Right lobe of liver (tissue), 4 donors: Measurements from ENCODE around the gene BAIAP2.

Source experiments
- POLR2A ChIP-seq: fragments of 450-650 bp; IDR thresholded peaks from one replicate; pipeline ENCODE4 v1.6.1; 2017; ENCODE audit warnings: antibody characterized with exemption, mild to moderate bottlenecking
- TF ChIP-seq, protein P1 (sequence below), 4 donors: fragments of 200-600 bp in 3 of 4; fragments of 450-650 bp in 1 of 4; IDR thresholded peaks; one replicate each; pipeline versions ENCODE4 v1.5.1 to v1.8.0; 2016 to 2022; ENCODE audit warnings: antibody characterized with exemption in 4 of 4, mild to moderate bottlenecking in 2 of 4
- donor health status: DM: no; HTN: no; CAD: no.
- donor health status: DM: no; HTN: no; CAD: no.
- donor health status: DM: no; HTN: yes; CAD: no.

DNA sequence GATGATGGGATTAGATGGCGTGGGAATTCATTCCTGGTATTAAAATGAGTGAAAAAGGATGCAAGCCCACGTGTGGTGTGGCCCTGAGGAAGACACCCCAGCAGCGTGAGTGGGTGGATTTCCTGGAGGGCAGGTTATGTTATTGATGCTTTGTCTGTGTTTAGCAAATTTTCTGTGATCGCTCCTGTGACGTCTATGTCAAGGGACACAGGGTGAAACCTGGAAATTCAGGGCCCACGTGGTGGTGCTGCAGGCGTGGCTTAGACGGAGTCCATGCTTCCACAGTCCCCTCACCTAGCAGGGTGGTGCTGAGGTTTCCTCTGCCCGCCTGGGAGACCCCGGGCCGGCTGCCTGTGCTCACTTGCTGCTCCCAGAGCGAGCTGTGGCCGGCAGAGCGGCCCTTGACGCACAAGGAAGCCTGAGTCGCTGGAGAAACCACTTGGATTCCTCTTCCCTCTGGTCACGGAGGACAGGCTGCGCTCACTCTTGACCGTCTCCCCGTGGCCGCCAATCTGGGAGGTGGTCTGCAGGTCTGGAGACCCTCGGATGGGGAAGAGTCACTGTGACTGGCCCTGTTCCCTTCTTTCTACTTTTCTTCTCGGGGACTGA lies 23.4 kb downstream of the BAIAP2 start:
- TF ChIP-seq, protein P1, sequence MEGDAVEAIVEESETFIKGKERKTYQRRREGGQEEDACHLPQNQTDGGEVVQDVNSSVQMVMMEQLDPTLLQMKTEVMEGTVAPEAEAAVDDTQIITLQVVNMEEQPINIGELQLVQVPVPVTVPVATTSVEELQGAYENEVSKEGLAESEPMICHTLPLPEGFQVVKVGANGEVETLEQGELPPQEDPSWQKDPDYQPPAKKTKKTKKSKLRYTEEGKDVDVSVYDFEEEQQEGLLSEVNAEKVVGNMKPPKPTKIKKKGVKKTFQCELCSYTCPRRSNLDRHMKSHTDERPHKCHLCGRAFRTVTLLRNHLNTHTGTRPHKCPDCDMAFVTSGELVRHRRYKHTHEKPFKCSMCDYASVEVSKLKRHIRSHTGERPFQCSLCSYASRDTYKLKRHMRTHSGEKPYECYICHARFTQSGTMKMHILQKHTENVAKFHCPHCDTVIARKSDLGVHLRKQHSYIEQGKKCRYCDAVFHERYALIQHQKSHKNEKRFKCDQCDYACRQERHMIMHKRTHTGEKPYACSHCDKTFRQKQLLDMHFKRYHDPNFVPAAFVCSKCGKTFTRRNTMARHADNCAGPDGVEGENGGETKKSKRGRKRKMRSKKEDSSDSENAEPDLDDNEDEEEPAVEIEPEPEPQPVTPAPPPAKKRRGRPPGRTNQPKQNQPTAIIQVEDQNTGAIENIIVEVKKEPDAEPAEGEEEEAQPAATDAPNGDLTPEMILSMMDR (IDR thresholded peaks at IDR 0.05) = no peak
- no peak for TF ChIP-seq POLR2A
